ENCODE results near the gene KCNN1.

- TF ChIP-seq CTCF (IDR thresholded peaks at IDR 0.05) (no peak), POLR2A (IDR thresholded peaks at IDR 0.05) (no peak)
Observed at GRCh38 chr19:18017275-18018083, 50.6 kb downstream of the KCNN1 start.
